GM12878 (cell line): ENCODE data around the gene SUFU. TPM values are rescaled to one million over a fixed set of nuclear protein-coding genes. Genes with fewer than 3 reads are reported as not detected.

Experiments
- ATAC-seq: fragments of 200-7000 bp; cut with Tn5 transposase; 3 replicates; pipeline ENCODE4 v1.9.1; 2020; ENCODE audit warnings: mild to moderate bottlenecking, moderate library complexity
- BruUV-seq: library from RNA; stranded (reverse); fragments of 400-500 nt; replicated peaks from 2 replicates; lab custom pipeline; 2021; lab: Mats Ljungman, UMichigan
- CTCF ChIA-PET: fragments of 300-600 bp; sonication (Branson Sonifier 250); formaldehyde crosslinking; extraction: SDS; loops from one replicate; lab custom pipeline; 2021; ENCODE audit warnings: inconsistent platforms; lab: Yijun Ruan, JAX
- POLR2A ChIA-PET: fragments of 350-600 bp; formaldehyde crosslinking; extraction: SDS; loops from one replicate; lab custom pipeline; 2021; ENCODE audit warnings: inconsistent platforms; lab: Charles Lee
- RAD21 ChIA-PET: fragments of 300-600 bp; sonication (Branson Sonifier 250); formaldehyde crosslinking; loops from one replicate; lab custom pipeline; 2023; ENCODE audit warnings: antibody characterized with exemption; ENCODE audit not compliant: unreplicated experiment; lab: Charles Lee
- SMC1A ChIA-PET: fragments of 300-600 bp; sonication (Branson Sonifier 250); formaldehyde crosslinking; loops from one replicate; lab custom pipeline; 2023; ENCODE audit not compliant: unreplicated experiment, uncharacterized antibody; lab: Charles Lee
- DNase-seq: peaks from one replicate; pipeline ENCODE4 v3.0.0-alpha.2; 2011; ENCODE audit warnings: low read depth, low spot score
- FAIRE-seq: peaks from 3 replicates; lab custom pipeline; 2011; peaks lifted over from hg19 to GRCh38; lab: Jason Lieb, UNC
- H2AFZ ChIP-seq: 2 replicates; pipeline ENCODE4 v1.6.0; 2011; ENCODE audit warnings: low read depth, low read length, control low read depth; ENCODE audit not compliant: control insufficient read depth
- H3K27ac ChIP-seq: 2 replicates; pipeline ENCODE4 v1.5.1; 2011; ENCODE audit warnings: control low read depth; ENCODE audit not compliant: control insufficient read depth, insufficient read depth
- H3K27me3 ChIP-seq, 2 experiments: replicated peaks in 1 of 2; 2 replicates each; pipeline versions ENCODE4 v1.6.0 to v1.6.1; 2011; ENCODE audit warnings: low read length in 1 of 2; ENCODE audit not compliant: control insufficient read depth in 2 of 2, insufficient read depth in 2 of 2
- H3K36me3 ChIP-seq, 2 experiments: 2 replicates each; pipeline ENCODE4 v1.5.1; 2011; ENCODE audit warnings: low read length in 1 of 2; ENCODE audit not compliant: control insufficient read depth in 2 of 2, insufficient read depth in 2 of 2
- H3K4me1 ChIP-seq: 2 replicates; pipeline ENCODE4 v1.6.1; 2011; ENCODE audit warnings: mild to moderate bottlenecking, low read length, moderate library complexity, mixed read lengths; ENCODE audit not compliant: control insufficient read depth, insufficient read depth
- H3K4me2 ChIP-seq: 2 replicates; pipeline ENCODE4 v1.6.0; 2011; ENCODE audit warnings: control low read depth; ENCODE audit not compliant: control insufficient read depth, insufficient read depth
- H3K4me3 ChIP-seq: fragments of 200-600 bp; sonication (generic); 2 replicates; pipeline ENCODE4 v1.5.1; 2016
- H3K79me2 ChIP-seq: 2 replicates; pipeline ENCODE4 v1.6.0; 2011; ENCODE audit warnings: low read length; ENCODE audit not compliant: control insufficient read depth, insufficient read depth
- H3K9ac ChIP-seq: 2 replicates; pipeline ENCODE4 v1.8.0; 2011; ENCODE audit warnings: low read length, control low read depth, mixed read lengths; ENCODE audit not compliant: control insufficient read depth, insufficient read depth
- H3K9me3 ChIP-seq: replicated peaks from 3 replicates; pipeline ENCODE4 v1.5.1; 2011; ENCODE audit warnings: mild to moderate bottlenecking, low read length; ENCODE audit not compliant: control insufficient read depth, insufficient read depth
- H4K20me1 ChIP-seq: 2 replicates; pipeline ENCODE4 v1.6.0; 2011; ENCODE audit not compliant: control insufficient read depth, insufficient read depth
- ELK1 ChIP-seq: IDR thresholded peaks from 2 replicates; pipeline ENCODE4 v1.6.1; 2012; ENCODE audit warnings: low read depth, low read length, improper control_type of control experiment
- ZNF24 ChIP-seq: fragments of 450-650 bp; IDR thresholded peaks from 2 replicates; pipeline ENCODE4 v1.6.1; 2017; ENCODE audit warnings: antibody characterized with exemption, mild to moderate bottlenecking
- WGBS: methylation state at CpG from one replicate; pipeline ENCODE4 v1.1.6; 2016; ENCODE audit warnings: low lambda C conversion rate; ENCODE audit not compliant: insufficient replicate concordance, insufficient coverage; ENCODE audit errors: missing lambda C conversion rate; 5-methylcytosine and 5-hydroxymethylcytosine counted together
- in situ Hi-C: fragments of 300-500 bp; cut with MboI; formaldehyde crosslinking; loops from 9 replicates; pipeline ENCODE4 v1.14.3; 2018; ENCODE audit warnings: mixed read lengths
- intact Hi-C: fragments of 100-400 bp; cut with micrococcal nuclease; formaldehyde crosslinking; loops from one replicate; pipeline ENCODE4 v1.14.2; 2022; ENCODE audit not compliant: unreplicated experiment
- polyA plus RNA-seq, 11 experiments: library from polyadenylated mRNA; depleted of rRNA in 4 of 11; unstranded in 6 of 11; stranded (reverse) in 5 of 11; fragments of >200 nt; fragmentation: Nextera tagmentation in 4 of 11; fragmentation: Illumina TruSeq in 1 of 11; extraction: Ambion mirVana in 4 of 11; extraction: Trizol in 1 of 11; gene quantifications; 1 replicate in 1 of 11; 2 replicates in 10 of 11; pipeline versions ENCODE4 v1.2.1 to v1.2.3, GENCODE V29; 2011 to 2016; ENCODE audit warnings: inconsistent platforms in 2 of 11, missing spikeins in 2 of 11, low read depth in 1 of 11
- total RNA-seq, 4 experiments: library from RNA; depleted of rRNA in 3 of 4; stranded (reverse); fragments of >200 nt in 3 of 4; fragmentation: Illumina TruSeq in 1 of 4; extraction: Trizol in 1 of 4; gene quantifications; 2 replicates each; pipeline versions ENCODE4 v1.2.1 to v1.2.3, GENCODE V29; 2013 to 2021
- TF ChIP-seq, protein P1 (sequence below): fragments of 450-650 bp; IDR thresholded peaks from 2 replicates; pipeline ENCODE4 v1.6.1; 2018; ENCODE audit warnings: borderline replicate concordance, mild to moderate bottlenecking; ENCODE audit not compliant: partially characterized antibody

The SUFU gene
- total and polyA plus RNA-seq, 10 of the 15 experiments (the other 5 are each of a cell fraction or from before 2014, with no cell fraction given) = 0.68 to 7.7 (median 2.4) TPM

DNA sequence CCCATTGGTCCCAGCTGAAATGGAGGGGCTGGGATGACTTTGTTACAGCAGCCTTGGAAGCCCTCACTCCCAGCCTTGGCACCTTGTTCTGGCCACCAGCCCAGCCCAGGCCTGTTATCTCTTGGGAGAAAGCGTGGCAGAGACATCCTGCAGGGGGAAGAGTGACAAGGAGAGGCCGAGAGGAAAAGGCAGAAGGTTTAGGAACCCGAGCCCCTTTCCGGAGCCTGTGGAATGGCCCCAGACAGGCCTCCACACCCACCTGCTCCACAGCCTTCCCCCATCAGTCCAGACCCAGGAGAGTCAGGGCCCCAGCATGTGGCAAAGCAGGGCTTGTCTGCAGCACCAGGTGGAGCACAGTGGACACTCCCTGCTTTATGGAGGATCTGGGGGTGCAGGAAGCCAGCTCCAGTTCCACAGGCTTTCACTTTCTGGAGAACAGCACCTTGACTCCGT is 116.4 kb downstream of the SUFU start:
- FAIRE-seq (no peak), DNase-seq (no peak), ATAC-seq (no peak)
- Histone ChIP-seq H3K4me1 (0 out of 2 replicates have a peak, but pooled peaks cover 3% of the 10 kb centered on the region), H3K4me2 (no peak overlapping the region), H3K79me2 (no peaks in the 10 kb centered on the region), H3K27ac (no peak overlapping the region), H4K20me1 (no peaks in the 10 kb centered on the region), H3K9me3 (no peaks in the 10 kb centered on the region), H3K4me3 (no peak overlapping the region), H3K36me3 (peaks cover 2 to 5% of the 10 kb centered on the region in 2 experiments; a peak in 3 of 4 replicates), H2AFZ (no peak overlapping the region), H3K9ac (no peak overlapping the region), H3K27me3 (no peaks in the 10 kb centered on the region)
- ChIA-PET RAD21 (no interaction called here), SMC1A (no interaction called here), CTCF (no interaction called here), POLR2A (interaction anchor here (0.6 kb wide), 1 partner anchor 565 kb away, joined by 5 read pairs; no protein-coding TSS in a partner anchor)
- in situ Hi-C loops = no loop called here
- no TSS peak for BruUV-seq
- intact Hi-C loops = no loop called here
- TF ChIP-seq, protein P1, sequence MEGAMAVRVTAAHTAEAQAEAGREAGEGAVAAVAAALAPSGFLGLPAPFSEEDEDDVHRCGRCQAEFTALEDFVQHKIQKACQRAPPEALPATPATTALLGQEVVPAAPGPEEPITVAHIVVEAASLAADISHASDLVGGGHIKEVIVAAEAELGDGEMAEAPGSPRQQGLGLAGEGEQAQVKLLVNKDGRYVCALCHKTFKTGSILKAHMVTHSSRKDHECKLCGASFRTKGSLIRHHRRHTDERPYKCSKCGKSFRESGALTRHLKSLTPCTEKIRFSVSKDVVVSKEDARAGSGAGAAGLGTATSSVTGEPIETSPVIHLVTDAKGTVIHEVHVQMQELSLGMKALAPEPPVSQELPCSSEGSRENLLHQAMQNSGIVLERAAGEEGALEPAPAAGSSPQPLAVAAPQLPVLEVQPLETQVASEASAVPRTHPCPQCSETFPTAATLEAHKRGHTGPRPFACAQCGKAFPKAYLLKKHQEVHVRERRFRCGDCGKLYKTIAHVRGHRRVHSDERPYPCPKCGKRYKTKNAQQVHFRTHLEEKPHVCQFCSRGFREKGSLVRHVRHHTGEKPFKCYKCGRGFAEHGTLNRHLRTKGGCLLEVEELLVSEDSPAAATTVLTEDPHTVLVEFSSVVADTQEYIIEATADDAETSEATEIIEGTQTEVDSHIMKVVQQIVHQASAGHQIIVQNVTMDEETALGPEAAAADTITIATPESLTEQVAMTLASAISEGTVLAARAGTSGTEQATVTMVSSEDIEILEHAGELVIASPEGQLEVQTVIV = no peak
- TF ChIP-seq ZNF24 (no peak), ELK1 (no peak)
- WGBS = 42% methylated on average over 4 of the region's 5 CpGs
